Coronary artery (tissue), 2 donors: Measurements from ENCODE around the gene APBA2.

Experiments used
- DNase-seq: peaks from one replicate; pipeline ENCODE4 v3.0.0-alpha.2; 2017; ENCODE audit warnings: low spot score
- H3K27ac ChIP-seq, 2 donors: fragments of 200-600 bp; sonication (generic); one replicate each; pipeline ENCODE4 v1.5.1; 2016 to 2019
- H3K4me3 ChIP-seq: fragments of 200-600 bp; sonication (generic); 2 replicates; pipeline ENCODE4 v1.5.1; 2016; ENCODE audit warnings: mild to moderate bottlenecking, moderate library complexity
- CTCF ChIP-seq: fragments of 200-600 bp; sonication (generic); IDR thresholded peaks from one replicate; pipeline ENCODE4 v1.5.1; 2019; ENCODE audit warnings: antibody characterized with exemption

Gene APBA2

GRCh38 chr15:29127506-29128430 lies 242.0 kb downstream of the APBA2 start:
- TF ChIP-seq CTCF, result no peak

GRCh38 chr15:29128671-29129070 lies 242.9 kb downstream of the APBA2 start:
- no peak for TF ChIP-seq CTCF
- DNase-seq, result no peak
- H3K4me3 ChIP-seq, result no peak overlapping the region
- H3K27ac ChIP-seq, result no peak overlapping the region

More at GRCh38 chr15:29127506-29128430, 242.0 kb downstream of the APBA2 start:
- no peak for DNase-seq
- H3K27ac ChIP-seq, result no peak overlapping the region
- H3K4me3 ChIP-seq, result no peak overlapping the region

GRCh38 chr15:29129221-29129620 lies 243.4 kb downstream of the APBA2 start:
- H3K4me3 ChIP-seq, result no peak overlapping the region
- H3K27ac ChIP-seq, result no peak overlapping the region
- TF ChIP-seq CTCF, result no peak
- no peak for DNase-seq

- Histone ChIP-seq H3K4me3 (no peak overlapping the region), H3K27ac (no peak overlapping the region)
- DNase-seq, result no peak
- no peak for TF ChIP-seq CTCF
Observed at GRCh38 chr15:29129926-29130325, 244.2 kb downstream of the APBA2 start.

- no peak for DNase-seq
- Histone ChIP-seq H3K27ac (no peak overlapping the region), H3K4me3 (no peak overlapping the region)
- no peak for TF ChIP-seq CTCF
Observed at GRCh38 chr15:29130476-29130875, 244.7 kb downstream of the APBA2 start.

- TF ChIP-seq CTCF, result no peak
- Histone ChIP-seq H3K4me3 (no peak overlapping the region), H3K27ac (no peak overlapping the region)
- DNase-seq, result no peak
Observed at GRCh38 chr15:29130951-29131839, 245.4 kb downstream of the APBA2 start.
